ENCODE data around the gene STUB1.

STUB1 gene

GRCh38 chr16:714558-715476 lies 34.6 kb downstream of the STUB1 start, which contains the start of gene METRN:
TSS of gene METRN (plus strand) at chr16:715118. CDS start at chr16:715290, 172 bp downstream.
- peak; percentile 89 to 98 (median 96) for DNase-seq

- peak in 2 of 3 donors; percentile 34 to 56 for DNase-seq
These were observed 35.4 kb downstream of the STUB1 start for GRCh38 chr16:715477-716199.

- DNase-seq = no peak
These were observed 36.0 kb downstream of the STUB1 start for GRCh38 chr16:716200-716568.

GRCh38 chr16:716768-717325 lies 36.6 kb downstream of the STUB1 start:
- DNase-seq = no peak

GRCh38 chr16:717450-718245 lies 37.4 kb downstream of the STUB1 start:
- no peak for DNase-seq

GRCh38 chr16:718389-718788 lies 38.2 kb downstream of the STUB1 start:
- DNase-seq = no peak

- no peak for DNase-seq
These were observed 38.7 kb downstream of the STUB1 start for GRCh38 chr16:718922-719321.

GRCh38 chr16:719815-720446 lies 39.7 kb downstream of the STUB1 start:
- no peak for DNase-seq

- peak; percentile 40 to 58 (median 44) for DNase-seq
These were observed 40.3 kb downstream of the STUB1 start for GRCh38 chr16:720447-720989.

GRCh38 chr16:720990-721764 lies 41.0 kb downstream of the STUB1 start, which contains the start of gene ANTKMT:
TSS of gene ANTKMT (plus strand) at chr16:721146. CDS start at chr16:721275, 129 bp downstream.
- DNase-seq = peak; percentile 75 to 90 (median 81)

GRCh38 chr16:721765-722540 lies 41.7 kb downstream of the STUB1 start:
- no peak for DNase-seq

GRCh38 chr16:722835-723633 lies 42.8 kb downstream of the STUB1 start:
- no peak for DNase-seq

- no peak for DNase-seq
These were observed 43.5 kb downstream of the STUB1 start for GRCh38 chr16:723695-724094.

- no peak for DNase-seq
These were observed 44.2 kb downstream of the STUB1 start for GRCh38 chr16:724188-725040.

- DNase-seq = no peak
These were observed 44.8 kb downstream of the STUB1 start for GRCh38 chr16:725041-725376.

GRCh38 chr16:725463-726187 lies 45.4 kb downstream of the STUB1 start:
- no peak for DNase-seq

- no peak for DNase-seq
These were observed 45.9 kb downstream of the STUB1 start for GRCh38 chr16:726188-726437.

Data from suppressor macrophage treated with lipopolysaccharide for 1 hour (primary cell).